K562 (cell line): ENCODE results near the gene KCTD1. TPM values are rescaled to one million over a fixed set of nuclear protein-coding genes. Genes with fewer than 3 reads are reported as not detected.

Source experiments
- ATAC-seq: fragments of 200-7000 bp; cut with Tn5 transposase; 3 replicates; pipeline ENCODE4 v1.9.1; 2020; ENCODE audit warnings: moderate library complexity
- BruUV-seq: library from RNA; stranded (reverse); fragments of 400-500 nt; replicated peaks from 2 replicates; lab custom pipeline; 2021; lab: Mats Ljungman, UMichigan
- CTCF ChIA-PET: fragments of 300-600 bp; formaldehyde crosslinking; extraction: SDS; loops from one replicate; lab custom pipeline; 2021; ENCODE audit warnings: low intra/inter-chr PET ratio; lab: Yijun Ruan, JAX
- POLR2A ChIA-PET: fragments of 300-600, 350-650 bp; sonication (Branson Sonifier 250); formaldehyde crosslinking; extraction: SDS; loops from one replicate; lab custom pipeline; 2021; ENCODE audit warnings: antibody characterized with exemption, inconsistent platforms; lab: Yijun Ruan, JAX
- DNase-seq, 4 experiments: peaks; one replicate each; pipeline versions ENCODE4 v3.0.0 to v3.0.0-alpha.2; 2011 to 2018; ENCODE audit warnings: low spot score in 3 of 4, mixed read lengths in 3 of 4; ENCODE audit errors: extremely low read depth in 1 of 4
- FAIRE-seq: peaks from 2 replicates; lab custom pipeline; 2011; peaks lifted over from hg19 to GRCh38; lab: Jason Lieb, UNC
- H2AFZ ChIP-seq: 2 replicates; pipeline ENCODE4 v1.6.0; 2011; ENCODE audit warnings: low read depth, low read length, control low read depth, inconsistent platforms
- H3K27ac ChIP-seq: fragments of 200-600 bp; 3 replicates; pipeline ENCODE4 v1.8.0; 2011; ENCODE audit warnings: low read depth, mild to moderate bottlenecking, control low read depth, inconsistent platforms, low read length, moderate library complexity, mixed read lengths; ENCODE audit errors: extremely low read depth
- H3K27me3 ChIP-seq, 2 experiments: fragments of 300-600 bp in 1 of 2; 2 replicates in 1 of 2; 3 replicates in 1 of 2; pipeline versions ENCODE4 v1.6.0 to v1.8.0; 2011; ENCODE audit warnings: inconsistent platforms in 2 of 2, low read length in 2 of 2, mild to moderate bottlenecking in 1 of 2, mixed read lengths in 1 of 2, moderate library complexity in 1 of 2; ENCODE audit not compliant: control insufficient read depth in 2 of 2, insufficient read depth in 2 of 2
- H3K36me3 ChIP-seq: fragments of 300-600 bp; 3 replicates; pipeline ENCODE4 v1.8.0; 2011; ENCODE audit warnings: mild to moderate bottlenecking, low read length, inconsistent platforms; ENCODE audit not compliant: control insufficient read depth, insufficient read depth
- H3K4me1 ChIP-seq, 2 experiments: fragments of 200-600 bp in 1 of 2; replicated peaks in 1 of 2; 2 replicates in 1 of 2; 3 replicates in 1 of 2; pipeline versions ENCODE4 v1.5.1 to v1.8.0; 2011; ENCODE audit warnings: inconsistent platforms in 2 of 2, low read length in 2 of 2, mild to moderate bottlenecking in 1 of 2, mixed read lengths in 1 of 2, moderate library complexity in 1 of 2; ENCODE audit not compliant: control insufficient read depth in 2 of 2, insufficient read depth in 2 of 2
- H3K4me2 ChIP-seq: 2 replicates; pipeline ENCODE4 v1.6.1; 2011; ENCODE audit warnings: low read length, control low read depth, inconsistent platforms, mixed read lengths; ENCODE audit not compliant: insufficient read depth
- H3K4me3 ChIP-seq: fragments of 200-600 bp; sonication (generic), shearing (Covaris generic); 2 replicates; pipeline ENCODE4 v1.5.1; 2016; ENCODE audit warnings: control low read depth, inconsistent platforms
- H3K79me2 ChIP-seq: fragments of 200-600 bp; 3 replicates; pipeline ENCODE4 v1.8.0; 2011; ENCODE audit warnings: low read length, inconsistent platforms; ENCODE audit not compliant: control insufficient read depth, insufficient read depth
- H3K9ac ChIP-seq, 2 experiments: 2 replicates each; pipeline versions ENCODE4 v1.6.0 to v1.6.1; 2011; ENCODE audit warnings: low read depth in 2 of 2, low read length in 2 of 2, control low read depth in 1 of 2, inconsistent platforms in 1 of 2, mild to moderate bottlenecking in 1 of 2, mixed read lengths in 1 of 2; ENCODE audit not compliant: insufficient read depth in 1 of 2
- H3K9me1 ChIP-seq: one replicate; pipeline ENCODE4 v1.6.0; 2011; ENCODE audit warnings: inconsistent platforms, mild to moderate bottlenecking, low read length, moderate library complexity; ENCODE audit not compliant: control insufficient read depth, insufficient read depth
- H3K9me3 ChIP-seq: replicated peaks from 2 replicates; pipeline ENCODE4 v1.5.1; 2011; ENCODE audit warnings: low read depth, low read length, inconsistent platforms; ENCODE audit not compliant: control insufficient read depth, insufficient read depth
- H4K20me1 ChIP-seq: replicated peaks from 2 replicates; pipeline ENCODE4 v1.6.1; 2011; ENCODE audit warnings: low read length, inconsistent platforms, mixed read lengths; ENCODE audit not compliant: control insufficient read depth, insufficient read depth
- ARID4B ChIP-seq: sonication (generic); formaldehyde crosslinking; IDR thresholded peaks from 2 replicates; pipeline ENCODE4 v1.8.0; 2022; ENCODE audit warnings: mild to moderate bottlenecking, missing genetic modification reagents
- CBX5 ChIP-seq: IDR thresholded peaks from 2 replicates; pipeline ENCODE4 v1.6.1; 2014; ENCODE audit warnings: low read depth, borderline replicate concordance
- HLTF ChIP-seq: fragments of 450-650 bp; IDR thresholded peaks from 2 replicates; pipeline ENCODE4 v1.6.1; 2016
- HMG20B ChIP-seq: fragments of 250-450 bp; sonication (Bioruptor Pico); IDR thresholded peaks from 2 replicates; pipeline ENCODE4 v1.5.0; 2021; ENCODE audit warnings: mild to moderate bottlenecking
- NBN ChIP-seq: fragments of 450-650 bp; IDR thresholded peaks from 2 replicates; pipeline ENCODE4 v1.6.1; 2016; ENCODE audit warnings: low read depth, mild to moderate bottlenecking
- PHB ChIP-seq: fragments of 250-450 bp; sonication (Bioruptor Pico); IDR thresholded peaks from 2 replicates; pipeline ENCODE4 v1.5.0; 2021
- POU5F1 ChIP-seq: fragments of 150-350 bp; IDR thresholded peaks from 2 replicates; pipeline ENCODE4 v1.6.1; 2014; ENCODE audit warnings: borderline replicate concordance, low read length, low read depth, mild to moderate bottlenecking; ENCODE audit not compliant: partially characterized antibody
- RBM22 ChIP-seq: fragments of 200-400 bp; formaldehyde crosslinking; IDR thresholded peaks from 2 replicates; pipeline ENCODE4 v1.6.1; 2018; ENCODE audit warnings: low read length, low read depth; ENCODE audit not compliant: poor library complexity, severe bottlenecking
- SMAD2 ChIP-seq: fragments of 150-350 bp; IDR thresholded peaks from 2 replicates; pipeline ENCODE4 v1.6.1; 2014; ENCODE audit warnings: low read depth, mild to moderate bottlenecking, low read length
- STAT5A ChIP-seq: IDR thresholded peaks from 2 replicates; pipeline ENCODE4 v1.6.1; 2012; ENCODE audit warnings: low read length, inconsistent platforms, borderline replicate concordance
- ZBTB43 ChIP-seq: sonication (generic); formaldehyde crosslinking; IDR thresholded peaks from 2 replicates; pipeline ENCODE4 v1.8.0; 2023; ENCODE audit warnings: mild to moderate bottlenecking, missing genetic modification reagents
- ZNF143 ChIP-seq: sonication (generic); formaldehyde crosslinking; IDR thresholded peaks from 2 replicates; pipeline ENCODE4 v1.9.0; 2022; ENCODE audit warnings: mild to moderate bottlenecking, missing genetic modification reagents
- ZNF197 ChIP-seq: fragments of 200-800 bp; sonication (Bioruptor generic); IDR thresholded peaks from 2 replicates; pipeline ENCODE4 v1.6.1; 2016; ENCODE audit warnings: low read depth, missing genetic modification characterization, missing compliant biosample characterization
- ZNF280B ChIP-seq: fragments of 250-450 bp; sonication (Bioruptor Pico); IDR thresholded peaks from 2 replicates; pipeline ENCODE4 v1.5.1; 2021; ENCODE audit warnings: mild to moderate bottlenecking
- ZNF780A ChIP-seq: fragments of 250-450 bp; sonication (Bioruptor Pico); IDR thresholded peaks from 2 replicates; pipeline ENCODE4 v1.5.0; 2021; ENCODE audit warnings: mild to moderate bottlenecking
- WGBS: fragments of 100-300 bp; shearing (Covaris generic); methylation state at CpG from one replicate; pipeline ENCODE4 v1.1.6; 2016; ENCODE audit warnings: low coverage, mixed read lengths; ENCODE audit not compliant: insufficient coverage; ENCODE audit errors: missing lambda C conversion rate; 5-methylcytosine and 5-hydroxymethylcytosine counted together
- in situ Hi-C: fragments of 300-500 bp; cut with MboI; formaldehyde crosslinking; loops from 4 replicates; pipeline ENCODE4 v1.15.0; 2018; ENCODE audit warnings: inconsistent platforms, mixed read lengths
- intact Hi-C: fragments of 100-400 bp; cut with micrococcal nuclease; formaldehyde crosslinking; loops from 2 replicates; pipeline ENCODE4 v1.14.2; 2022
- polyA plus RNA-seq, 8 experiments: library from polyadenylated mRNA; depleted of rRNA in 4 of 8; stranded (reverse) in 5 of 8; unstranded in 3 of 8; fragments of >200 nt; fragmentation: Nextera tagmentation in 2 of 8; fragmentation: Illumina TruSeq in 1 of 8; extraction: Ambion mirVana in 2 of 8; extraction: Trizol in 1 of 8; gene quantifications; 2 replicates each; pipeline versions ENCODE4 v1.2.1 to v1.2.3, GENCODE V29; 2011 to 2014; ENCODE audit warnings: inconsistent platforms in 1 of 8, missing spikeins in 1 of 8
- total RNA-seq, 7 experiments: library from RNA; depleted of rRNA in 6 of 7; stranded (reverse); fragments of >200 nt in 6 of 7; fragmentation: Illumina TruSeq in 2 of 7; extraction: Trizol in 2 of 7; gene quantifications; 2 replicates each; pipeline versions ENCODE4 v1.2.1 to v1.2.3, GENCODE V29; 2011 to 2021; ENCODE audit warnings: low replicate concordance in 1 of 7

KCTD1 gene
- total and polyA plus RNA-seq, 9 of the 15 experiments (the other 6 are each of a cell fraction or from before 2014, with no cell fraction given): not detected

- TF ChIP-seq ZNF780A (no peak), HMG20B (no peak), RBM22 (no peak), ZNF280B (CRISPR knock-in tag) (no peak), ZNF197 (CRISPR knock-in tag) (no peak), ZBTB43 (CRISPR knock-in tag) (no peak), NBN (no peak), ZNF143 (no peak), POU5F1 (no peak)
Observed at GRCh38 chr18:26563024-26563423, 14.7 kb upstream of the KCTD1 start (continued).

GRCh38 chr18:26562568-26562967, 14.2 kb upstream of the KCTD1 start:
- DNase-seq (no peak), FAIRE-seq (no peak), ATAC-seq (no peak)
- Histone ChIP-seq H3K9me1 (no peaks in the 10 kb centered on the region), H3K4me3 (no peak overlapping the region), H3K9ac (no peak overlapping the region), H3K27me3 (no peaks in the 10 kb centered on the region), H3K4me1 (no peaks in the 10 kb centered on the region), H4K20me1 (no peaks in the 10 kb centered on the region), H3K27ac (no peak overlapping the region), H3K79me2 (no peaks in the 10 kb centered on the region), H2AFZ (no peak overlapping the region), H3K4me2 (no peak overlapping the region), H3K9me3 (no peaks in the 10 kb centered on the region), H3K36me3 (no peaks in the 10 kb centered on the region)
- POLR2A ChIA-PET: no interaction called here
- in situ Hi-C loops (no loop called here), intact Hi-C loops (no loop called here)
- CTCF ChIA-PET: no interaction called here
- WGBS: 10% methylated on average over 2 of the region's 2 CpGs
- no TSS peak for BruUV-seq
- TF ChIP-seq PHB (no peak), SMAD2 (no peak), CBX5 (no peak), STAT5A (no peak), ARID4B (CRISPR knock-in tag) (no peak), HLTF (no peak)
